Measurements from ENCODE around the gene AMZ2.

AMZ2 gene

GRCh38 chr17:68302666-68303065 lies 54.8 kb downstream of the AMZ2 start:
- no peak for TF ChIP-seq SIN3A (IDR thresholded peaks at IDR 0.05; ENCODE audit: borderline replicate concordance, insufficient read depth, low read length)
- TF ChIP-seq TAF1 (IDR thresholded peaks at IDR 0.05; ENCODE audit: borderline replicate concordance, insufficient read depth, low read length) = no peak
- no peak for TF ChIP-seq POLR2AphosphoS5 (IDR thresholded peaks at IDR 0.05; ENCODE audit: low read depth, low read length)
- no peak for TF ChIP-seq REST (IDR thresholded peaks at IDR 0.05; ENCODE audit: insufficient read depth in 1 of 2, low read depth in 2 of 2, low read length in 2 of 2)
- TF ChIP-seq FOXP2 (optimal IDR thresholded peaks at IDR 0.05; ENCODE audit: borderline replicate concordance, extremely low read depth, extremely low read length, insufficient read depth) = no peak

GRCh38 chr17:68304706-68305105 lies 56.9 kb downstream of the AMZ2 start:
- TF ChIP-seq FOXP2 (optimal IDR thresholded peaks at IDR 0.05; ENCODE audit: borderline replicate concordance, extremely low read depth, extremely low read length, insufficient read depth) (no peak), REST (IDR thresholded peaks at IDR 0.05; ENCODE audit: insufficient read depth in 1 of 2, low read depth in 2 of 2, low read length in 2 of 2) (no peak), SIN3A (IDR thresholded peaks at IDR 0.05; ENCODE audit: borderline replicate concordance, insufficient read depth, low read length) (no peak), POLR2AphosphoS5 (IDR thresholded peaks at IDR 0.05; ENCODE audit: low read depth, low read length) (no peak), TAF1 (IDR thresholded peaks at IDR 0.05; ENCODE audit: borderline replicate concordance, insufficient read depth, low read length) (no peak)

- no peak for TF ChIP-seq POLR2AphosphoS5 (IDR thresholded peaks at IDR 0.05; ENCODE audit: low read depth, low read length)
- TF ChIP-seq REST (IDR thresholded peaks at IDR 0.05; ENCODE audit: insufficient read depth in 1 of 2, low read depth in 2 of 2, low read length in 2 of 2) = no peak
- no peak for TF ChIP-seq SIN3A (IDR thresholded peaks at IDR 0.05; ENCODE audit: borderline replicate concordance, insufficient read depth, low read length)
- TF ChIP-seq FOXP2 (optimal IDR thresholded peaks at IDR 0.05; ENCODE audit: borderline replicate concordance, extremely low read depth, extremely low read length, insufficient read depth) = no peak
- no peak for TF ChIP-seq TAF1 (IDR thresholded peaks at IDR 0.05; ENCODE audit: borderline replicate concordance, insufficient read depth, low read length)
Measured at GRCh38 chr17:68305142-68305541, 57.3 kb downstream of the AMZ2 start.
